Calu3 (cell line): ENCODE data around the gene NFU1. TPM values are rescaled to one million over a fixed set of nuclear protein-coding genes. Genes with fewer than 3 reads are reported as not detected.
A peak's percentile ranks its signal among the peaks of the same experiment; 100 is the strongest.

Experiments
- BruUV-seq: library from RNA; stranded (reverse); fragments of 400-500 nt; replicated peaks from 2 replicates; lab custom pipeline; 2021; lab: Mats Ljungman, UMichigan
- CTCF ChIA-PET: fragments of 300-600 bp; sonication (Branson Sonifier 250); formaldehyde crosslinking; loops from one replicate; lab custom pipeline; 2022; ENCODE audit warnings: antibody characterized with exemption; lab: Charles Lee
- DNase-seq: peaks from one replicate; pipeline ENCODE4 v3.0.0; 2022
- H3K27ac Mint-ChIP-seq: one replicate; pipeline ENCODE4 v1.8.0; 2022; ENCODE audit warnings: mixed read lengths; ENCODE audit not compliant: unreplicated experiment
- H3K27me3 Mint-ChIP-seq: one replicate; pipeline ENCODE4 v1.8.0; 2022; ENCODE audit warnings: mixed read lengths; ENCODE audit not compliant: unreplicated experiment
- H3K36me3 Mint-ChIP-seq: one replicate; pipeline ENCODE4 v1.8.0; 2022; ENCODE audit warnings: mild to moderate bottlenecking, moderate library complexity, mixed read lengths; ENCODE audit not compliant: insufficient read depth, unreplicated experiment
- H3K4me1 Mint-ChIP-seq: one replicate; pipeline ENCODE4 v1.8.0; 2022; ENCODE audit warnings: mild to moderate bottlenecking, low read depth, mixed read lengths; ENCODE audit not compliant: unreplicated experiment
- H3K4me3 Mint-ChIP-seq: one replicate; pipeline ENCODE4 v1.8.0; 2022; ENCODE audit warnings: mild to moderate bottlenecking, low read depth, moderate library complexity, mixed read lengths; ENCODE audit not compliant: unreplicated experiment
- H3K9me3 Mint-ChIP-seq: one replicate; pipeline ENCODE4 v1.8.0; 2022; ENCODE audit warnings: low read depth, mixed read lengths; ENCODE audit not compliant: unreplicated experiment
- intact Hi-C: fragments of 100-400 bp; cut with micrococcal nuclease; formaldehyde crosslinking; loops from one replicate; pipeline ENCODE4 v1.10.0; 2022; ENCODE audit not compliant: unreplicated experiment
- total RNA-seq: library from RNA; stranded (reverse); gene quantifications from 2 replicates; pipeline ENCODE4 v1.2.3, GENCODE V29; 2022
- TF ChIP-seq, protein P1 (sequence below): fragments of 200-600 bp; IDR thresholded peaks from one replicate; pipeline ENCODE4 v1.8.0; 2022; ENCODE audit warnings: antibody characterized with exemption; ENCODE audit not compliant: unreplicated experiment

Gene NFU1
- total RNA-seq, 1 experiment from 2014 or later, result 23.4 TPM

DNA sequence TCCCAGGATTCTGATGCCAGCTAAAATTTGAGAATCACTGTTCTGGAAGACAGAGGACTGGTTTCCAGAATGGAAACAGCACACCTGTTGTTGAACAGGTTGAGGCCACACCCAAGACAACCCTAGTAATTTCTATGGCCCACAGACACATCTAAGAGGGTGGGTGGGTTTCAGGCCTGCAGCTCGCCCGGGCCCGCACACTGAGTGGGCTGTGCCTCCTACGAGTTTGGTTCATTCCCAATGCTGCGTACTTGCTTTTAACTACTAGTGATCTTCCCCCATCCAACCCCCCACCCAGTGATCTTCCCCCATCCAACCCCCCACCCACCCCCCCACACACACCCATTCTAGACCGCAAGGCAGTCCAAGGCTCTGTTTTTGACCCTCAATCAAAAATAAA is 1.3 kb upstream of the NFU1 start:
- TF ChIP-seq, protein P1, sequence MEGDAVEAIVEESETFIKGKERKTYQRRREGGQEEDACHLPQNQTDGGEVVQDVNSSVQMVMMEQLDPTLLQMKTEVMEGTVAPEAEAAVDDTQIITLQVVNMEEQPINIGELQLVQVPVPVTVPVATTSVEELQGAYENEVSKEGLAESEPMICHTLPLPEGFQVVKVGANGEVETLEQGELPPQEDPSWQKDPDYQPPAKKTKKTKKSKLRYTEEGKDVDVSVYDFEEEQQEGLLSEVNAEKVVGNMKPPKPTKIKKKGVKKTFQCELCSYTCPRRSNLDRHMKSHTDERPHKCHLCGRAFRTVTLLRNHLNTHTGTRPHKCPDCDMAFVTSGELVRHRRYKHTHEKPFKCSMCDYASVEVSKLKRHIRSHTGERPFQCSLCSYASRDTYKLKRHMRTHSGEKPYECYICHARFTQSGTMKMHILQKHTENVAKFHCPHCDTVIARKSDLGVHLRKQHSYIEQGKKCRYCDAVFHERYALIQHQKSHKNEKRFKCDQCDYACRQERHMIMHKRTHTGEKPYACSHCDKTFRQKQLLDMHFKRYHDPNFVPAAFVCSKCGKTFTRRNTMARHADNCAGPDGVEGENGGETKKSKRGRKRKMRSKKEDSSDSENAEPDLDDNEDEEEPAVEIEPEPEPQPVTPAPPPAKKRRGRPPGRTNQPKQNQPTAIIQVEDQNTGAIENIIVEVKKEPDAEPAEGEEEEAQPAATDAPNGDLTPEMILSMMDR, result no peak
- Mint-ChIP-seq H3K36me3 (peaks cover 19% of the 10 kb centered on the region), H3K4me3 (no peak overlapping the region), H3K4me1 (peaks cover 15% of the 10 kb centered on the region), H3K27me3 (no peaks in the 10 kb centered on the region), H3K27ac (peak overlapping the region; percentile 4), H3K9me3 (no peaks in the 10 kb centered on the region)
- CTCF ChIA-PET, result interaction anchor here (0.5 to 1.4 kb wide), 2 partner anchors 9 to 302 kb away, joined by 4 to 5 read pairs; no protein-coding TSS in a partner anchor
- DNase-seq, result no peak
- no TSS peak for BruUV-seq
- intact Hi-C loops, result no loop called here

DNA sequence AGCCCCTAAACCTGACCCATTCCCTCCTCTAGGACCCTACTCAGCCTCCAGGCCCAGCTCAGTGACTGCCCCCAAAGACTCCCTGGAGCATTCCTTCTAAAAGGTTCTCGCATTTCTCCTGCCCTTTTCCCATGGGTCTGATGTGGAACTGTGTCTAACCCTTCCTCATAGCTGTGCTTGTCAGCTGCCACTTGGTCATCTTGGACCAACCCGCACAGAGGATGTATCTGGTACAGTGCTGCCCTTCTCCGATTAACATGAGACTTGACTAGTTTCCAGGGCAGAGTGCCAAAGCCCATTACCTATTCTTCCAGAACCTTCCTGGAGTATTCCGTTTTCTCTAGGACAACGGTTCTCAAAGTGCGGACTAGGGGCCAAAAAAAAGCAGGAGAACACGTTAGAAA is 518 bp upstream of the NFU1 start:
- TF ChIP-seq, protein P1, result no peak
- Mint-ChIP-seq H3K9me3 (no peaks in the 10 kb centered on the region), H3K4me1 (peaks cover 15% of the 10 kb centered on the region), H3K36me3 (peaks cover 19% of the 10 kb centered on the region), H3K27me3 (no peaks in the 10 kb centered on the region), H3K27ac (peak overlapping the region; percentile 94), H3K4me3 (peak overlapping the region; percentile 90)
- CTCF ChIA-PET, result interaction anchor here (0.6 to 1.8 kb wide), 6 partner anchors 9 to 672 kb away, joined by 3 to 11 read pairs (median 4); no protein-coding TSS in a partner anchor
- TSS peak; percentile 77 for BruUV-seq
- DNase-seq, result no peak
- intact Hi-C loops, result loop anchor here (2.0 kb wide), 1 partner anchor 71 kb away; no protein-coding TSS in a partner anchor

DNA sequence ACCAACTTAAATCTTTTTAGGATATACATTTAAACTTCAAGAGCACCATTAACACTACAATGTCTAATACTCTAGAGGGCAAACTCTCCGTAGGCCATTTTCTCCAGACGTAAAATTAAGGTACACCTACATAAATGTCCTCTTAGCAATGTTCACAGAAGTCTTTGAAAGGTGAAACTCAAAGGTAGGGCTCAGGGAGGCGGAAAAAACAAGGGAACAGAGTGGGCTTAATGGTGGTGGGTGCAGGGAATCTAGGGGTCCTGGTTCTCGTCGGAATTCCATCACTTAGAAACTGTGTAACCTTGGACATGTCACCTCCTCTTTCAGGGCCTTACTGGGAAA is 668 bp downstream of the NFU1 start:
- BruUV-seq, result no TSS peak
- intact Hi-C loops, result loop anchor here (2.0 kb wide), 1 partner anchor 72 kb away; no protein-coding TSS in a partner anchor
- no peaks in the 10 kb centered on the region for H3K27me3 Mint-ChIP-seq
- no peak for DNase-seq
- H3K27ac Mint-ChIP-seq, result peak overlapping the region; percentile 94
- peaks cover 15% of the 10 kb centered on the region for H3K4me1 Mint-ChIP-seq
- peak overlapping the region; percentile 90 for H3K4me3 Mint-ChIP-seq
- H3K36me3 Mint-ChIP-seq, result peaks cover 19% of the 10 kb centered on the region
- CTCF ChIA-PET, result interaction anchor here (0.9 to 1.8 kb wide), 4 partner anchors 19 to 51 kb away, joined by 3 to 11 read pairs (median 4); no protein-coding TSS in a partner anchor
- TF ChIP-seq, protein P1, result no peak
- no peaks in the 10 kb centered on the region for H3K9me3 Mint-ChIP-seq

DNA sequence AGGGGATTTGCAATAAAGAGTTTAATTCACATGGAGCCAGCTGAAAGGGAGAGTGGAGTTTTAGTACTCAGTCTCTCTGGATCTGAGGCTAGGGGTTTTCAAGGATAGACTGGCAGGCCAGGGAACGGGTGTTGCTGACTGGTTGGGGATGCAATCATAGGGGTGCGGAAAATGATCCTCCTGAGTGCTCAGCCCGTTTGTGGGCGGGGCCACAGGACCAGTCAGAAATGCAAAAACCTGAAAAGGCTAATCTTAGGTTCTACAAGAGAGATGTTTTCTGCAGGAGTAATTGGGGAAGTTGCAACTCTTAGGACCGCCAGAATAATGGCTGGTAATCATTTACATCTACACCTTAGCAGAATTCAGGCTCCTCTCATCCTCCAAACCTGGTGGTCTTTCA is 2.5 kb downstream of the NFU1 start:
- Mint-ChIP-seq H3K4me3 (no peak overlapping the region), H3K27me3 (no peaks in the 10 kb centered on the region), H3K36me3 (peaks cover 19% of the 10 kb centered on the region), H3K27ac (no peak overlapping the region), H3K9me3 (no peaks in the 10 kb centered on the region), H3K4me1 (peaks cover 15% of the 10 kb centered on the region)
- no peak for DNase-seq
- no TSS peak for BruUV-seq
- CTCF ChIA-PET, result interaction anchor here (0.7 kb wide), 1 partner anchor 42 kb away, joined by 3 read pairs; no protein-coding TSS in a partner anchor
- TF ChIP-seq, protein P1, result no peak
- intact Hi-C loops, result no loop called here
